Astrocyte (in vitro differentiated cells and primary cell): ENCODE data around the gene LRRTM4.

Experiments used
- EZH2 ChIP-seq: IDR thresholded peaks from 2 replicates; pipeline ENCODE4 v1.6.1; 2012; ENCODE audit warnings: mild to moderate bottlenecking, low read length, inconsistent platforms; ENCODE audit not compliant: insufficient read depth
- TF ChIP-seq, protein P1 (sequence below): IDR thresholded peaks from 2 replicates; pipeline ENCODE4 v1.5.1; 2011; ENCODE audit warnings: low read depth, mild to moderate bottlenecking, inconsistent platforms, low read length, moderate library complexity; ENCODE audit not compliant: insufficient read depth

- TF ChIP-seq, protein P1, sequence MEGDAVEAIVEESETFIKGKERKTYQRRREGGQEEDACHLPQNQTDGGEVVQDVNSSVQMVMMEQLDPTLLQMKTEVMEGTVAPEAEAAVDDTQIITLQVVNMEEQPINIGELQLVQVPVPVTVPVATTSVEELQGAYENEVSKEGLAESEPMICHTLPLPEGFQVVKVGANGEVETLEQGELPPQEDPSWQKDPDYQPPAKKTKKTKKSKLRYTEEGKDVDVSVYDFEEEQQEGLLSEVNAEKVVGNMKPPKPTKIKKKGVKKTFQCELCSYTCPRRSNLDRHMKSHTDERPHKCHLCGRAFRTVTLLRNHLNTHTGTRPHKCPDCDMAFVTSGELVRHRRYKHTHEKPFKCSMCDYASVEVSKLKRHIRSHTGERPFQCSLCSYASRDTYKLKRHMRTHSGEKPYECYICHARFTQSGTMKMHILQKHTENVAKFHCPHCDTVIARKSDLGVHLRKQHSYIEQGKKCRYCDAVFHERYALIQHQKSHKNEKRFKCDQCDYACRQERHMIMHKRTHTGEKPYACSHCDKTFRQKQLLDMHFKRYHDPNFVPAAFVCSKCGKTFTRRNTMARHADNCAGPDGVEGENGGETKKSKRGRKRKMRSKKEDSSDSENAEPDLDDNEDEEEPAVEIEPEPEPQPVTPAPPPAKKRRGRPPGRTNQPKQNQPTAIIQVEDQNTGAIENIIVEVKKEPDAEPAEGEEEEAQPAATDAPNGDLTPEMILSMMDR, result no peak
- no peak for TF ChIP-seq EZH2
Observed at GRCh38 chr2:77567723-77568122, 45.5 kb upstream of the LRRTM4 start.
